Left lung (tissue), 10 donors: Measurements from ENCODE around the gene ZC3H7A. TPM values are rescaled to one million over a fixed set of nuclear protein-coding genes. Genes with fewer than 3 reads are reported as not detected.
"Not testable (repeated sequence)": the region's sequence is repeated elsewhere in the genome, so short reads cannot be mapped to it uniquely, and the experiment has no call there.

Experiments used
- ATAC-seq: fragments of 200-7000 bp; cut with Tn5 transposase; one replicate; pipeline ENCODE4 v1.9.1; 2020; ENCODE audit warnings: moderate library complexity
- DNase-seq, 4 donors: peaks; one replicate each; pipeline ENCODE4 v3.0.0-alpha.2; 2013 to 2020
- H3K27ac ChIP-seq, 2 donors: fragments of 200-600 bp; sonication (generic) in 1 of 2; one replicate each; pipeline versions ENCODE4 v1.5.0 to v1.8.0; 2020 to 2021
- H3K27me3 ChIP-seq, 2 donors: fragments of 200-600 bp; sonication (generic) in 1 of 2; one replicate each; pipeline versions ENCODE4 v1.5.0 to v1.8.0; 2020 to 2021
- H3K36me3 ChIP-seq, 2 donors: fragments of 200-600 bp; sonication (generic) in 1 of 2; one replicate each; pipeline versions ENCODE4 v1.5.0 to v1.8.0; 2020 to 2021
- H3K4me1 ChIP-seq, 2 donors: fragments of 200-600 bp; one replicate each; pipeline ENCODE4 v1.8.0; 2021
- H3K4me3 ChIP-seq, 2 donors: fragments of 200-600 bp; sonication (generic) in 1 of 2; one replicate each; pipeline versions ENCODE4 v1.5.0 to v1.8.0; 2020 to 2021; ENCODE audit warnings: mild to moderate bottlenecking in 1 of 2
- H3K9me3 ChIP-seq, 2 donors: fragments of 200-600 bp; sonication (generic) in 1 of 2; one replicate each; pipeline versions ENCODE4 v1.5.0 to v1.8.0; 2020 to 2021
- CTCF ChIP-seq, 2 donors: fragments of 200-600 bp; sonication (generic) in 1 of 2; IDR thresholded peaks; one replicate each; pipeline versions ENCODE4 v1.5.0 to v1.8.0; 2021; ENCODE audit warnings: antibody characterized with exemption in 2 of 2
- intact Hi-C, 2 donors: fragments of 100-400 bp; cut with DNase I; formaldehyde crosslinking; loops; one replicate each; pipeline versions ENCODE4 v1.11.2 to v1.14.2; 2022
- polyA plus RNA-seq, 6 donors: library from polyadenylated mRNA; unstranded; fragments of 120-200 nt; gene quantifications; one replicate each; pipeline ENCODE4 v1.2.1, GENCODE V29; 2013; ENCODE audit not compliant: insufficient read length in 6 of 6
- total RNA-seq, 2 donors: library from RNA; stranded (reverse); fragmentation: NEBNext Ultra II Directional; extraction: Animal tissue kit (Norgen Biotek cat#: 25700); gene quantifications; one replicate each; pipeline ENCODE4 v1.2.1, GENCODE V29; 2021
- donor health status: DM: no; HTN: yes; CAD: no.
- donor health status: DM: no; HTN: no; CAD: no.

ZC3H7A gene
- total and polyA plus RNA-seq, 8 donors = 48.3 to 139 (median 106) TPM

- H3K9me3 ChIP-seq = no peaks in the 10 kb centered on the region
- TF ChIP-seq CTCF (IDR thresholded peaks at IDR 0.05) = no peak
- no peaks in the 10 kb centered on the region for H3K27me3 ChIP-seq
- peaks cover 2 to 19% of the 10 kb centered on the region in 2 donors for H3K4me1 ChIP-seq
- DNase-seq (no peak), ATAC-seq (no peak)
- H3K27ac ChIP-seq = no peak overlapping the region
- no peak overlapping the region for H3K4me3 ChIP-seq
- intact Hi-C loops = no loop called here
- no peaks in the 10 kb centered on the region for H3K36me3 ChIP-seq
Observed at GRCh38 chr16:11828696-11829095, 31.6 kb upstream of the ZC3H7A start.

GRCh38 chr16:11825520-11826165 is 28.6 kb upstream of the ZC3H7A start:
- H3K36me3 ChIP-seq, H3K4me3 ChIP-seq, DNase-seq, H3K27me3 ChIP-seq, H3K9me3 ChIP-seq, ATAC-seq, H3K27ac ChIP-seq, intact Hi-C loops: not testable (repeated sequence)
- H3K4me1 ChIP-seq = peaks cover 2 to 36% of the 10 kb centered on the region in 2 donors

DNA sequence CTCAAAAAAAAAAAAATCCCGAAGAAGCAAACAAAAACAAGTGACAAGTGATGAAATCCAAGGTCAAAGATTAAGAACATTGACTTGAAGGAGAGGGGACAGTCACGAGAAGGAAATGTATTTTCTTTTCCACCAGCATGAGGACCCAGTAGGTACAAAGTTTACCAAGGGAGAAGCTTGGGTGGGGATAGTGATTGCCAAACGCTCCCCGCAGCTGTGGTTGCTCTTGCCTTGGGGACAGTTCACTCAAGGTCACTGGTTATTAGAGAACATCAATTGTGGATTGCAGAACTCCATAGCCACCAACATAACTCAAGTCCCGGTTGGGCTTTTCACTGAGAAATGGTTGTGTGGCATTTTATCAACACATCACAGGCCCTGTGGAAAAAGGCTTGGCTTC is 27.3 kb upstream of the ZC3H7A start:
- Histone ChIP-seq H3K36me3 (no peaks in the 10 kb centered on the region), H3K9me3 (no peaks in the 10 kb centered on the region), H3K4me1 (peaks cover 2 to 36% of the 10 kb centered on the region in 2 donors), H3K27me3 (no peaks in the 10 kb centered on the region), H3K27ac (no peak overlapping the region), H3K4me3 (no peak overlapping the region)
- ATAC-seq (peak; percentile 76), DNase-seq (peak in 2 of 4 donors; percentile 10 to 69)
- no peak for TF ChIP-seq CTCF (IDR thresholded peaks at IDR 0.05)
- intact Hi-C loops = no loop called here

DNA sequence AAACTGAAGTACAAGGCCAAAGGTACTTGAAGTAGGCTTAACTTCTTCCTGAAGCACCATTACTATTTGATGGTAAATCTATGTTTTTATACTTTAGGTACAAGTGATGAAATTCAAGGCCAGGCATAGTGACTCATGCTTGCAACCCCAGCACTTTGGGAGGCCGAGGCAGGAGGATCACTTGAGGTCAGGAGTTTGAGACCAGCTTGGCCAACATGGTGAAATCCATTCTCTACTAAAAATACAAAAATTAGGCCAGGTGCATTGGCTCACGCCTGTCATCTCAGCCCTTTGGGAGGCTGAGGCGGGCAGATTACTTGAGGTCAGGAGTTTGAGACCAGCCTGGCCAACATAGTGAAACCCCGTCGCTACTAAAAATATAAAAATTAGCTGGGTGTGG is 26.6 kb upstream of the ZC3H7A start:
- H3K36me3 ChIP-seq, H3K27ac ChIP-seq, intact Hi-C loops, DNase-seq, ATAC-seq, H3K4me3 ChIP-seq, H3K27me3 ChIP-seq, H3K9me3 ChIP-seq: not testable (repeated sequence)
- H3K4me1 ChIP-seq = peaks cover 2 to 36% of the 10 kb centered on the region in 2 donors

DNA sequence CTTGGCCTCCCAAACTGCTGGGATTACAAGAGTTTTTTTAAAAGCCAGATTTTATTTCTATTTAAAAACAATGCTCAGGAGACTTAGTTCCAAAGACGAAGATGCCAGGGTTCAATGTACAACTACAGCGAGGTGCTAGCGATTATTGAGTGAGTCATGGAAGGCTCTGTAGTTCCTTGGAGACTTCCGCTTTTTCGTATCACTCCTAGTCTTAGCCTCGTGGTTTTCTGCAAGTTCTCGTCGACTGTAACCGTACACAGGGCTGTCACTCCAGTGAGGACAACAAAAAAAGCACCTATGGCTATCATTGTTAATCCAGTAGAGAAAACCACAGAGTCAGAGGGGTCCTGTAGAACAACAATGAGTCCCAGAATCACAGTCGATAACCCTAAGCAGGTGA is 22.7 kb upstream of the ZC3H7A start:
- Histone ChIP-seq H3K9me3 (no peaks in the 10 kb centered on the region), H3K27ac (no peak overlapping the region), H3K4me1 (peaks cover under 1 to 36% of the 10 kb centered on the region in 2 donors), H3K27me3 (no peaks in the 10 kb centered on the region), H3K4me3 (no peak overlapping the region), H3K36me3 (no peaks in the 10 kb centered on the region)
- intact Hi-C loops = loop anchor here in 1 of 2 donors (10.0 kb wide), 1 partner anchor 425 kb away; no protein-coding TSS in a partner anchor
- DNase-seq (no peak), ATAC-seq (peak; percentile 30)
- no peak for TF ChIP-seq CTCF (IDR thresholded peaks at IDR 0.05)

- H3K9me3 ChIP-seq, H3K4me3 ChIP-seq, H3K27me3 ChIP-seq, DNase-seq, H3K27ac ChIP-seq, H3K36me3 ChIP-seq, ATAC-seq: not testable (repeated sequence)
- intact Hi-C loops = loop anchor here in 1 of 2 donors (10.0 kb wide), 1 partner anchor 424 kb away; no protein-coding TSS in a partner anchor
- H3K4me1 ChIP-seq = peaks cover 0 to 36% of the 10 kb centered on the region in 2 donors
Observed at GRCh38 chr16:11818970-11819369, 21.9 kb upstream of the ZC3H7A start.

- DNase-seq (no peak), ATAC-seq (no peak)
- no peak overlapping the region for H3K4me3 ChIP-seq
- TF ChIP-seq CTCF (IDR thresholded peaks at IDR 0.05) = no peak
- H3K9me3 ChIP-seq = no peaks in the 10 kb centered on the region
- intact Hi-C loops = loop anchor here in 1 of 2 donors (10.0 kb wide), 1 partner anchor 421 kb away; no protein-coding TSS in a partner anchor
- no peaks in the 10 kb centered on the region for H3K27me3 ChIP-seq
- H3K36me3 ChIP-seq = no peaks in the 10 kb centered on the region
- peaks cover 0 to 24% of the 10 kb centered on the region in 2 donors for H3K4me1 ChIP-seq
- H3K27ac ChIP-seq = no peak overlapping the region
Observed at GRCh38 chr16:11816123-11816522, 19.1 kb upstream of the ZC3H7A start.

GRCh38 chr16:11814800-11815199 is 17.7 kb upstream of the ZC3H7A start:
- H3K4me1 ChIP-seq = peaks cover 0 to 32% of the 10 kb centered on the region in 2 donors
- not testable (repeated sequence) for H3K4me3 ChIP-seq, H3K27me3 ChIP-seq, H3K9me3 ChIP-seq, H3K36me3 ChIP-seq
- H3K27ac ChIP-seq = peak overlapping the region in 1 of 2 donors; percentile 23
- intact Hi-C loops = loop anchor here in 1 of 2 donors (10.0 kb wide), 1 partner anchor 420 kb away; no protein-coding TSS in a partner anchor
- ATAC-seq (peak; percentile 50), DNase-seq (peak in 1 of 4 donors; percentile 70)
